ENCODE results near the gene DDIT3.
A peak's percentile ranks its signal among the peaks of the same experiment; 100 is the strongest.

The DDIT3 gene

GRCh38 chr12:57546438-57547287 is 26.3 kb upstream of the DDIT3 start, which contains the start of gene DCTN2:
Gene DCTN2 (minus strand): TSS chr12:57547192. CDS start chr12:57547063, 129 bp downstream.
- peak; percentile 91 for DNase-seq

- no peak for DNase-seq
Measured at GRCh38 chr12:57545809-57546437, 25.6 kb upstream of the DDIT3 start.

GRCh38 chr12:57543581-57543980 is 23.3 kb upstream of the DDIT3 start:
- DNase-seq, result no peak

GRCh38 chr12:57541717-57542116 is 21.4 kb upstream of the DDIT3 start:
- DNase-seq, result no peak

GRCh38 chr12:57541001-57541400 is 20.7 kb upstream of the DDIT3 start:
- no peak for DNase-seq

- DNase-seq, result no peak
Measured at GRCh38 chr12:57539134-57539768, 18.9 kb upstream of the DDIT3 start.

- no peak for DNase-seq
Measured at GRCh38 chr12:57536597-57536942, 16.3 kb upstream of the DDIT3 start.

GRCh38 chr12:57535764-57536596 is 15.7 kb upstream of the DDIT3 start:
- DNase-seq, result no peak

GRCh38 chr12:57534991-57535543 is 14.8 kb upstream of the DDIT3 start:
- DNase-seq, result no peak

GRCh38 chr12:57534250-57534649 is 13.9 kb upstream of the DDIT3 start:
- DNase-seq, result no peak

- no peak for DNase-seq
Measured at GRCh38 chr12:57533108-57533507, 12.8 kb upstream of the DDIT3 start.

- DNase-seq, result no peak
Measured at GRCh38 chr12:57531836-57532235, 11.5 kb upstream of the DDIT3 start.

- no peak for DNase-seq
Measured at GRCh38 chr12:57530396-57531142, 10.3 kb upstream of the DDIT3 start.

GRCh38 chr12:57529831-57530230 is 9.5 kb upstream of the DDIT3 start:
- DNase-seq, result no peak

GRCh38 chr12:57528831-57529555 is 8.7 kb upstream of the DDIT3 start:
- DNase-seq, result no peak

GRCh38 chr12:57528176-57528575 is 7.9 kb upstream of the DDIT3 start:
- no peak for DNase-seq

- no peak for DNase-seq
Measured at GRCh38 chr12:57527184-57527583, 6.9 kb upstream of the DDIT3 start.

GRCh38 chr12:57526477-57527126 is 6.3 kb upstream of the DDIT3 start:
- no peak for DNase-seq

- no peak for DNase-seq
Measured at GRCh38 chr12:57525615-57526383, 5.5 kb upstream of the DDIT3 start.
